GM12878 (cell line): Measurements from ENCODE around the gene MEI1. TPM values are rescaled to one million over a fixed set of nuclear protein-coding genes. Genes with fewer than 3 reads are reported as not detected.

Source experiments
- ATAC-seq: fragments of 200-7000 bp; cut with Tn5 transposase; 3 replicates; pipeline ENCODE4 v1.9.1; 2020; ENCODE audit warnings: mild to moderate bottlenecking, moderate library complexity
- BruUV-seq: library from RNA; stranded (reverse); fragments of 400-500 nt; replicated peaks from 2 replicates; lab custom pipeline; 2021; lab: Mats Ljungman, UMichigan
- CTCF ChIA-PET: fragments of 300-600 bp; sonication (Branson Sonifier 250); formaldehyde crosslinking; extraction: SDS; loops from one replicate; lab custom pipeline; 2021; ENCODE audit warnings: inconsistent platforms; lab: Yijun Ruan, JAX
- POLR2A ChIA-PET: fragments of 350-600 bp; formaldehyde crosslinking; extraction: SDS; loops from one replicate; lab custom pipeline; 2021; ENCODE audit warnings: inconsistent platforms; lab: Charles Lee
- RAD21 ChIA-PET: fragments of 300-600 bp; sonication (Branson Sonifier 250); formaldehyde crosslinking; loops from one replicate; lab custom pipeline; 2023; ENCODE audit warnings: antibody characterized with exemption; ENCODE audit not compliant: unreplicated experiment; lab: Charles Lee
- SMC1A ChIA-PET: fragments of 300-600 bp; sonication (Branson Sonifier 250); formaldehyde crosslinking; loops from one replicate; lab custom pipeline; 2023; ENCODE audit not compliant: unreplicated experiment, uncharacterized antibody; lab: Charles Lee
- DNase-seq: peaks from one replicate; pipeline ENCODE4 v3.0.0-alpha.2; 2011; ENCODE audit warnings: low read depth, low spot score
- FAIRE-seq: peaks from 3 replicates; lab custom pipeline; 2011; peaks lifted over from hg19 to GRCh38; lab: Jason Lieb, UNC
- H2AFZ ChIP-seq: 2 replicates; pipeline ENCODE4 v1.6.0; 2011; ENCODE audit warnings: low read depth, low read length, control low read depth; ENCODE audit not compliant: control insufficient read depth
- H3K27ac ChIP-seq: 2 replicates; pipeline ENCODE4 v1.5.1; 2011; ENCODE audit warnings: control low read depth; ENCODE audit not compliant: control insufficient read depth, insufficient read depth
- H3K27me3 ChIP-seq, 2 experiments: replicated peaks in 1 of 2; 2 replicates each; pipeline versions ENCODE4 v1.6.0 to v1.6.1; 2011; ENCODE audit warnings: low read length in 1 of 2; ENCODE audit not compliant: control insufficient read depth in 2 of 2, insufficient read depth in 2 of 2
- H3K36me3 ChIP-seq, 2 experiments: 2 replicates each; pipeline ENCODE4 v1.5.1; 2011; ENCODE audit warnings: low read length in 1 of 2; ENCODE audit not compliant: control insufficient read depth in 2 of 2, insufficient read depth in 2 of 2
- H3K4me1 ChIP-seq: 2 replicates; pipeline ENCODE4 v1.6.1; 2011; ENCODE audit warnings: mild to moderate bottlenecking, low read length, moderate library complexity, mixed read lengths; ENCODE audit not compliant: control insufficient read depth, insufficient read depth
- H3K4me2 ChIP-seq: 2 replicates; pipeline ENCODE4 v1.6.0; 2011; ENCODE audit warnings: control low read depth; ENCODE audit not compliant: control insufficient read depth, insufficient read depth
- H3K4me3 ChIP-seq: fragments of 200-600 bp; sonication (generic); 2 replicates; pipeline ENCODE4 v1.5.1; 2016
- H3K79me2 ChIP-seq: 2 replicates; pipeline ENCODE4 v1.6.0; 2011; ENCODE audit warnings: low read length; ENCODE audit not compliant: control insufficient read depth, insufficient read depth
- H3K9ac ChIP-seq: 2 replicates; pipeline ENCODE4 v1.8.0; 2011; ENCODE audit warnings: low read length, control low read depth, mixed read lengths; ENCODE audit not compliant: control insufficient read depth, insufficient read depth
- H3K9me3 ChIP-seq: replicated peaks from 3 replicates; pipeline ENCODE4 v1.5.1; 2011; ENCODE audit warnings: mild to moderate bottlenecking, low read length; ENCODE audit not compliant: control insufficient read depth, insufficient read depth
- H4K20me1 ChIP-seq: 2 replicates; pipeline ENCODE4 v1.6.0; 2011; ENCODE audit not compliant: control insufficient read depth, insufficient read depth
- BCLAF1 ChIP-seq: fragments of 450-650 bp; IDR thresholded peaks from 2 replicates; pipeline ENCODE4 v1.6.1; 2017; ENCODE audit warnings: antibody characterized with exemption, mild to moderate bottlenecking, moderate library complexity
- CEBPB ChIP-seq, 2 experiments: fragments of 150-350 bp in 1 of 2; IDR thresholded peaks; 2 replicates each; pipeline ENCODE4 v1.6.1; 2012 to 2014; ENCODE audit warnings: low read depth in 2 of 2, low read length in 2 of 2, borderline replicate concordance in 1 of 2, inconsistent platforms in 1 of 2
- CHD2 ChIP-seq: IDR thresholded peaks from 2 replicates; pipeline ENCODE4 v1.6.1; 2011; ENCODE audit warnings: low read depth, low read length, improper control_type of control experiment, borderline replicate concordance
- CREM ChIP-seq: IDR thresholded peaks from 2 replicates; pipeline ENCODE4 v1.6.1; 2014; ENCODE audit warnings: antibody characterized with exemption, low read depth
- FOXK2 ChIP-seq: fragments of 450-650 bp; IDR thresholded peaks from 2 replicates; pipeline ENCODE4 v1.6.1; 2017; ENCODE audit warnings: mild to moderate bottlenecking, moderate library complexity
- HDGF ChIP-seq: fragments of 450-650 bp; IDR thresholded peaks from 2 replicates; pipeline ENCODE4 v1.6.1; 2016; ENCODE audit warnings: antibody characterized with exemption
- MAX ChIP-seq: IDR thresholded peaks from 2 replicates; pipeline ENCODE4 v1.6.1; 2012; ENCODE audit warnings: low read depth, low read length, improper control_type of control experiment
- MEF2B ChIP-seq: fragments of 450-650 bp; IDR thresholded peaks from 2 replicates; pipeline ENCODE4 v1.6.1; 2018; ENCODE audit warnings: mild to moderate bottlenecking, moderate library complexity; ENCODE audit not compliant: partially characterized antibody, poor library complexity, severe bottlenecking
- MTA2 ChIP-seq: fragments of 450-650 bp; IDR thresholded peaks from 2 replicates; pipeline ENCODE4 v1.6.1; 2016; ENCODE audit warnings: low read depth, mild to moderate bottlenecking, moderate library complexity
- NFYB ChIP-seq: IDR thresholded peaks from 2 replicates; pipeline ENCODE4 v1.6.1; 2011; ENCODE audit warnings: low read depth, mild to moderate bottlenecking, low read length, improper control_type of control experiment, moderate library complexity; ENCODE audit not compliant: insufficient read depth
- NKRF ChIP-seq: fragments of 450-650 bp; conservative IDR thresholded peaks from 2 replicates; pipeline ENCODE4 v1.6.1; 2017; ENCODE audit warnings: mild to moderate bottlenecking, moderate library complexity
- PAX8 ChIP-seq: fragments of 450-650 bp; IDR thresholded peaks from 2 replicates; pipeline ENCODE4 v1.6.1; 2017; ENCODE audit warnings: mild to moderate bottlenecking, moderate library complexity
- POLR2AphosphoS2 ChIP-seq: IDR thresholded peaks from 2 replicates; pipeline ENCODE4 v1.6.1; 2011; ENCODE audit warnings: low read depth, mild to moderate bottlenecking, low read length, improper control_type of control experiment, moderate library complexity
- RCOR1 ChIP-seq: conservative IDR thresholded peaks from 2 replicates; pipeline ENCODE4 v1.6.1; 2012; ENCODE audit warnings: low read depth, low read length, improper control_type of control experiment
- SREBF2 ChIP-seq: IDR thresholded peaks from 2 replicates; pipeline ENCODE4 v1.6.1; 2012; ENCODE audit warnings: mild to moderate bottlenecking, low read length
- TCF7 ChIP-seq: IDR thresholded peaks from 2 replicates; pipeline ENCODE4 v1.6.1; 2014; ENCODE audit warnings: antibody characterized with exemption, borderline replicate concordance
- YY1 ChIP-seq: IDR thresholded peaks from 2 replicates; pipeline ENCODE4 v1.6.1; 2011; ENCODE audit warnings: low read depth, mild to moderate bottlenecking, low read length
- ZNF207 ChIP-seq: fragments of 450-650 bp; IDR thresholded peaks from 2 replicates; pipeline ENCODE4 v1.6.1; 2014; ENCODE audit warnings: antibody characterized with exemption, mild to moderate bottlenecking, borderline replicate concordance
- ZZZ3 ChIP-seq: IDR thresholded peaks from 2 replicates; pipeline ENCODE4 v1.6.1; 2011; ENCODE audit warnings: low read depth; ENCODE audit not compliant: control insufficient read depth, insufficient read length
- WGBS: methylation state at CpG from one replicate; pipeline ENCODE4 v1.1.6; 2016; ENCODE audit warnings: low lambda C conversion rate; ENCODE audit not compliant: insufficient replicate concordance, insufficient coverage; ENCODE audit errors: missing lambda C conversion rate; 5-methylcytosine and 5-hydroxymethylcytosine counted together
- in situ Hi-C: fragments of 300-500 bp; cut with MboI; formaldehyde crosslinking; loops from 9 replicates; pipeline ENCODE4 v1.14.3; 2018; ENCODE audit warnings: mixed read lengths
- intact Hi-C: fragments of 100-400 bp; cut with micrococcal nuclease; formaldehyde crosslinking; loops from one replicate; pipeline ENCODE4 v1.14.2; 2022; ENCODE audit not compliant: unreplicated experiment
- polyA plus RNA-seq, 11 experiments: library from polyadenylated mRNA; depleted of rRNA in 4 of 11; unstranded in 6 of 11; stranded (reverse) in 5 of 11; fragments of >200 nt; fragmentation: Nextera tagmentation in 4 of 11; fragmentation: Illumina TruSeq in 1 of 11; extraction: Ambion mirVana in 4 of 11; extraction: Trizol in 1 of 11; gene quantifications; 1 replicate in 1 of 11; 2 replicates in 10 of 11; pipeline versions ENCODE4 v1.2.1 to v1.2.3, GENCODE V29; 2011 to 2016; ENCODE audit warnings: inconsistent platforms in 2 of 11, missing spikeins in 2 of 11, low read depth in 1 of 11
- total RNA-seq, 4 experiments: library from RNA; depleted of rRNA in 3 of 4; stranded (reverse); fragments of >200 nt in 3 of 4; fragmentation: Illumina TruSeq in 1 of 4; extraction: Trizol in 1 of 4; gene quantifications; 2 replicates each; pipeline versions ENCODE4 v1.2.1 to v1.2.3, GENCODE V29; 2013 to 2021

The MEI1 gene
- total and polyA plus RNA-seq, 10 of the 15 experiments (the other 5 are each of a cell fraction or from before 2014, with no cell fraction given) = 27.9 to 48.9 (median 35.8) TPM

GRCh38 chr22:41818596-41818995 is 119.3 kb downstream of the MEI1 start (continued):
- no peak for TF ChIP-seq BCLAF1
- TF ChIP-seq PAX8 = no peak
- no peak for TF ChIP-seq RCOR1

GRCh38 chr22:41819257-41819656 is 120.0 kb downstream of the MEI1 start:
- H4K20me1 ChIP-seq = no peaks in the 10 kb centered on the region
- H3K79me2 ChIP-seq = no peaks in the 10 kb centered on the region
- H3K4me2 ChIP-seq = no peak overlapping the region
- H3K27me3 ChIP-seq = no peaks in the 10 kb centered on the region
- BruUV-seq = no TSS peak
- no peak overlapping the region for H3K9ac ChIP-seq
- ATAC-seq (no peak), DNase-seq (no peak), FAIRE-seq (no peak)
- POLR2A ChIA-PET = no interaction called here
- RAD21 ChIA-PET = no interaction called here
- 100% methylated on average over 4 of the region's 4 CpGs for WGBS
- CTCF ChIA-PET = interaction anchor here (1.1 kb wide), 1 partner anchor 122 kb away, joined by 4 read pairs; no protein-coding TSS in a partner anchor
- H3K27ac ChIP-seq = no peak overlapping the region
- intact Hi-C loops (no loop called here), in situ Hi-C loops (no loop called here)
- H3K4me1 ChIP-seq = no peaks in the 10 kb centered on the region; the same call in 1 of the 2 replicates
- no peak overlapping the region for H3K4me3 ChIP-seq
- SMC1A ChIA-PET = interaction anchor here (1.5 to 2.3 kb wide), 2 partner anchors 13 to 122 kb away, joined by 5 to 10 read pairs; no protein-coding TSS in a partner anchor
- no peaks in the 10 kb centered on the region for H3K9me3 ChIP-seq
- peaks cover 7 to 21% of the 10 kb centered on the region in 2 experiments for H3K36me3 ChIP-seq
- H2AFZ ChIP-seq = no peak overlapping the region
- TF ChIP-seq POLR2AphosphoS2 (no peak), MTA2 (no peak), NKRF (no peak), MAX (no peak), MEF2B (no peak), ZZZ3 (no peak), TCF7 (no peak), HDGF (no peak), SREBF2 (no peak), ZNF207 (no peak), CHD2 (no peak), NFYB (no peak), YY1 (no peak), CEBPB (IDR thresholded peaks at IDR 0.05; ENCODE audit: borderline replicate concordance in 1 of 2, low read depth in 2 of 2, low read length in 2 of 2) (no peak), FOXK2 (no peak), CREM (no peak)
